HFF-Myc (cell line): ENCODE measurements around the gene SLAMF1.

Source experiments
- DNase-seq: peaks from one replicate; pipeline ENCODE4 v3.0.0-alpha.2; 2011; ENCODE audit warnings: low read depth; ENCODE audit errors: extremely low read depth
- H3K4me3 ChIP-seq: replicated peaks from 2 replicates; pipeline ENCODE4 v1.5.1; 2011; ENCODE audit warnings: low read depth, mild to moderate bottlenecking, control low read depth, low read length
- CTCF ChIP-seq: IDR thresholded peaks from 2 replicates; pipeline ENCODE4 v1.5.1; 2012; ENCODE audit warnings: mild to moderate bottlenecking, low read depth, low read length, control low read depth; ENCODE audit errors: missing control alignments

Gene SLAMF1

GRCh38 chr1:160558660-160559380 is 88.0 kb downstream of the SLAMF1 start:
- no peak overlapping the region for H3K4me3 ChIP-seq
- no peak for DNase-seq
- TF ChIP-seq CTCF: no peak
